Stimulated activated CD4-positive, alpha-beta T cell treated with anti-CD3 and anti-CD28 coated beads, Interleukin-4, amount 100 ng/mL, for 1 hour (primary cell): Measurements from ENCODE around the gene TMPRSS4.

Source experiments
- DNase-seq: peaks from one replicate; pipeline ENCODE4 v3.0.0-alpha.2; 2020

The TMPRSS4 gene

DNA sequence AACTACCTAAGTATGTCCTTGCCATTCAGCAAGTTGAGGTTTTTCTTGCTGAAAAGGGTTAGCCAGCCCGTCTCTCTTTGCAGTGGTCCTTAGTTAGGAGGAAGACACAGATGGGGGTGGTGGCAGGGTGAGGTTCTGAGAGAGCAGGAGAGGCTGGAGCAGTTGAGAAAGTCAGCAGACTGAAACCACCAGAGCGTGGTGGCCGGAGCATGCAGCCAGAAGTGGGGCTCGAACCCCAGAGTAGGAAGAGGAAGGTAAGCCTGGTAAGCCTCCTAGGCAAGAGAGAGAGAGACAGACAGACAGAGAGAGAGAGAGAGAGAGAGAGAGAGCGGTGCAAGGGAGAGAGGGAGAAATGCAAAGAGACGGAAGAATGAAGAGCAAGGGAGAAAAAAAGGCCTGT lies 84.9 kb downstream of the TMPRSS4 start:
- DNase-seq = no peak

DNA sequence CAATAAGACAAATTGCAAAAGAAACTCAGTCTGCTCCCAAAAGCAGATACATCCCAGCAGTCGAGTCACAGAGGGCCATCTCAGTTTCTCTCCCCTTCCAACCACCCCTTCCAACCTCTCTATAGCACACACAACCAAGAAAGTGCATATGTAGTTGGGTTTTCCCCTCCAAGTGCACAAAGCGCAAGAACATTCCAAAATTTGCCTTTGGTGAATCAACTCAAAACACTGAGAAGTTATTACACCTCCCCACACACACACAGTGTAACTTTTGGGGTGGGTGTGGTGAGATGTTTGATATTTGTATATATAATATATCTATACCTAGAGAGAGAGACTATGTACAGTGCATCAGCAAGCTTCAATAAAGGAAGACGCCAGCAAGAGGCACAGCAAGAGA lies 86.0 kb downstream of the TMPRSS4 start:
- no peak for DNase-seq

DNA sequence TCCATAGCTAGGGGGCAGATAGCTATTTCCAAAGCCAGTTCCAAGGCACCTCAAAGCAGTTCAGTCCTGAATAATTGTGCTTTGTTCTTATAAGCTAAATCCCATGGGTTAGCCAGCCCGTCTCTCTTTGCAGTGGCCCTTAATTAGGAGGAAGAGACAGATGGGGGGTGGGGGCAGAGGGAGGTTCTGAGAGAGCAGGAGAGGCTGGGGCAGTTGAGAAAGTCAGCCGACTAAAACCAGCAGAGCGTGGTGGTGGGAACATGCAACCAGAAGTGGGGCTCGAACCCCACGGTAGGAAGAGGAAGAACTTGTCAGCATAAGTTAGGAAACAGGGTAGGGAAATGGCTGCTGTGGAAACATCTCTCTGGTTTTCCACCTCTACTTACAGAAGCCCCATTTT lies 86.6 kb downstream of the TMPRSS4 start:
- no peak for DNase-seq

DNA sequence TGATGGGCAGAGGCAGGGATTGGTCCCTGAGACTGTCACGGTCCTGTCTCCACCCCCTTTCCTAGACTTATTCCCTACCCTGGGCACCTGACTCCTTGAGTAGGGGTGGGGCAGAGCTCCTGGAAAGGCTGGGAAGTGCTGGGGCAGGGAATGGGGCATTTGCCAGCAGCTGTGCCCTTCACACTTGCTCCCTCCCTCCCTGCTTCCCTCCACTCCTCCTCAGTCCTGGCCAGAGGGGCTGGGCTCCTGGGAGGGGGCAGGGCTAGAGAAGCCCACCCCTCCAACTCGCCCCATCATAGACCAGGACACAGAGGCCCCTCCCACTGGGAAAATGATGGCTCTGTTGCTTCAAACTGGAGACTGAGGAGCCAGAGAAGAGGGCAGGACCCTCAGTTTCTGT lies 88.0 kb downstream of the TMPRSS4 start:
- no peak for DNase-seq

DNA sequence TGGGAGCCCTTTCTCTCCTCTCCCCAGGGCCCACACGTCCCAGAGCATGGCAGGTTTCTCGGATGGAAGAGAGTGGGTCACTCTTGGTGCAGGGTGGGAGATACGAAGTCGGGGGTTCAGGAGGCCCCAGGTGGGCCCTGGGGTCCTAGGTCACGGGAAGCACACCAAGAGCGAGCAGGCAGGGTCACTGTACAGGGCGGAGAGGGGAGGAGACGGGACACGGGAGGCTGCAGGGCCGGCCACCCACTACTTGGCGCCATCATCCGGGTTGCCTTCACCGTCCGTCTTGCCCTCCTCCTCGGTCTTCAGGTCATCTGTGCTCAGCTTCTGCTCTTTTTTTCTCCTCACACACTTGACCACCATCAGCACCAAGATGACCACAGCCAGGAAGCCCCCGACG lies 89.8 kb downstream of the TMPRSS4 start:
- DNase-seq = no peak

DNA sequence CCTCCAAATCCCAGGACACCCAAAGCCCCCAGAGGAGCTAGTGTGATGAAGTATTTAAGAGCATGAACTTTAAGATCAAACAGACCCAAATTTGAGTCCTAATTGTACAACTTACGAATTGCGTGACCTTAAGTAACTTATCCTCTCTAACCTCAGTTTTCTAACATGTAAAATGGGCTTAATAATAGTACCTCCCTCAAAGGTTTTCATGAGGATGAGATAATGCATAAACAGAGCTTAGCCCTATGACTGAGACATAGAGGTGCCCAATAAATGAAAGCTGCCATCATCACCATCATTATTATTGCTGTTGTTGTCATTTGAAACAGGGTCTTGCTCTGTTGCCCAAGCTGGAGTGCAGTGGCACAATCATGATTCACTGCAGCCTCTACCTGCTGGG lies 90.4 kb downstream of the TMPRSS4 start:
- no peak for DNase-seq

DNA sequence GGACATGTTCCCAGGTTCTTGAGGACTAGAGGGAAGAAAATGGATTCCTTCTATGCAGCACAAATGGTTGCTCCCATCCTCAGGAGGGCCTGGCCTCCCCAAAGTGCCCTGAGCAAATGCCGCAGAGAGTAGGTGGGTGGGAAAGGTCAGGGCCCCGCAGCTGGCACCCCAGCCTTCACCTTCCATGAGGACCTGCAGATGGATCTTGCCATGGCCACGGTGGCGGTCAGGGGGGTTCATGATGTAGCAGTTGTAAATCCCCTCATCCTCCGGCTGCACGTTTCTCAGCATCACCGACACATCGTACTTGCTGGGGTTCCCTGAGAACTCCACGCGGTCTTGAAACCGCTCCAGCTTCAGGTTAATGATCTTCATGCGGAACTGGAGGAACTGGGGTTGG lies 91.0 kb downstream of the TMPRSS4 start:
- DNase-seq = no peak

DNA sequence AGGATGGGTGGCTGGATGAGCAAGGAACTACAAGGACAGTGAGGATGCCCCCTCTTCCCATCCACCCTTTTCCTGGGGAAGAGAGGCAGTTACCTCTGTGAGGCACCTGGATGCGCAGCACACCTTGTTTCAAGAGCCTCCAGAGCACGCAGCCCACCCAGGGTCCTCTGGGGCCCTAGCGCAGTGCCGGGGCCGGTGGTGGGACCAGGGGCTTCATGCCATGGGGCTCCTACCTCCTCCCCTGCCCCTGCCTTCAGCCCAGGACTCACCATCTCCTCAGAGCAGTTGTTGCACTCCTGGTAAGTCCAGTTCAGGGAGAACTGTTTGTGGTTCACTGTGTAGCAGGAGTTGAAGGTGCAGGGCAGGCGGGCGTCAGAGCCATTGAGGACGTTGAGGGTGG lies 91.4 kb downstream of the TMPRSS4 start:
- no peak for DNase-seq

DNA sequence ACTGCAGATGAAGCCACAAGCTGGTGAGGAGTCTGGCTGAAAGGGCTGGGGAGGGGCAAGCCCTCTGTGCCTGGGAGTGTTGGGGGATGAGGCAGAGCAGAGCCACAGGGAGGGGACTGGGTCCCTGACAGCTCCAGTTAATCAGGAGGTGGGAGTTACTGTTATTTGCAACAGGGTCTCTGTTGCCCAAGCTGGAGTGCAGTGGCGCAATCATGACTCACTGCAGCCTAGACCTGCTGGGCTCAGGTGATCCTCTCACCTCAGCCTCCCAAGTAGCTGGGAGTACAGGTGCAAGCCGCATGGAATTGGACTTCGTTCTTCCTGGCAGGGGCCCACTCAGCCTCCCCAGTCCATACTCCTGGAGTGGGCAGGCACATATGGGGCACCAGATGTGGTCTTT lies 91.9 kb downstream of the TMPRSS4 start:
- no peak for DNase-seq

DNA sequence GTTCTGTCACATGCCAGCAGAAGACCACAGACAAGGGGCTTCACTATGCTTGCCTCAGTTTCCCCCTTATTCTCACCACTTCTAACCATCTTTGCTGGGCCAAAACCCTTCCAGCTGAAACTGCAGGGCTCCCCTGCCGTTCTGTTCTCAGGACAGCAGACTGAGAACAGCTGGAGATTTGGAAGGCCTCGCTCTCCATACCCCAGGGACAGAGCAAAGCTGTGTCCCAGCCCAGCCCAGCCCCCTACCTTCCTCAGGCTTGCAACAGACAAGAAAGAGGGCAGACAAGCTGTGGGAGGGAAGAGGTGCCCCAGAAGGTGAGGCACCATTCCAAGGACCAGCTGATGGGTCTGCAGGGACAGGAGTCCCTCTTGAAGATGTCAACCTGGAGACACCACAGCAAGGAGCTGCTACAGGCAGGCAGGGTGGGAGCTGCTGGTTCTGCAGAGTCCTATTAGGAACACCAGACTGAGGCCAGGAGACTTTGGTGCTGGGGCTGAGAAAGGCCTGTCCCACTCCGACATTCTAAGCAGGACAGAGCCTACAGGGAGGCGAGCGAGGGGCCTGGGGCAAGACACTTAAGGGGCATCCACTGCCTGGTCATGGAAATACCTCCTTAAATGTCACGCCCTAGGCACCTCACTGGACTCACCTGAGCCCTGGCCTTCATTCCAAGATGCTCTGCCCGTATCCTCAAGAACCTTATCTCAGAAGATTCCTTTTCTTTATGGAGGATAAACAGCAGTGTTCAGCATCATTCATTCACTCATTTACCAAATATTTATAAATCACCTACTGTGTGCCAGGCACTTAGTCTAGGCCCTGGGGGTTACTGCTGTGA lies 92.6 kb downstream of the TMPRSS4 start:
- no peak for DNase-seq

DNA sequence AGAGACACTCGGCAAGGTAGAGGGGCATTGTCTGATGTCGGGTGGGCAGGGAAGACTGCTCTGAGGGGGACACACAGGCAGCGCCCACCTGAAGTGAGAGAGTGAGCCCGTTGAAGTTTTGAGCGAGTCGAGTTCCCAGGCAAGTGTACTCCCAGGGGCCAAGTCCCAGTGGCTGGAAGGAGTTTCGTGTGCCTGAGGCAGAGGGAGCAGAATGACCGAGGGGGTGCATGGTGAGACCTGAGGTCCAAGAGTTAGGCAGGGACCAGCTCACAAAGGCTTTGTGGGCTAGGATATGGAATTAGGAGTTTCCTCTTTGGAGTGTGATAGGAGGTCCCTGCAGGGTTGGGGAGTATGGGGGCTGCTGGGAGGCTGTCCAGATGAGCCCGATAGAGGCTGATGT lies 93.4 kb downstream of the TMPRSS4 start:
- DNase-seq = no peak

DNA sequence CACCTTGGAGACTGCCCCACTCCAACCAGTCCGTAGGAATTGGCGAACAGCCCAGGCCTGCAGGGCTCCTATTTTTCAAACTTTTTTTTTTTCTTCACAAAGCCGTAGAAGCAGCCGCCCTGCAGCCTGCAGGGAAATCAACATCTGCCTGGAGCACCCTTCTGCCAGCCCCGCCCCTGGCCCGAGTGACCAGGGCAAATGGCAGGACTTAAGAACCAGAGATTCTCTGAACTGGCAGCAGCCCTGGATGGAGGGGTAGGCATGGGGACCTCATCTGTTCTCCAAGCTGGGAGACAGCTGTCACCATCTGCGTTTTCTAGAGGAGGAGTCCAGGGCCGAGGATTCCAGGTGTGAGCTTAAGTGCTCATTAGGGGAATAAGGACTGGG lies 94.0 kb downstream of the TMPRSS4 start:
- no peak for DNase-seq
